Measurements from ENCODE around the gene MBL2. TPM values are rescaled to one million over a fixed set of nuclear protein-coding genes. Genes with fewer than 3 reads are reported as not detected.

Gene MBL2
- total and polyA plus RNA-seq, 10 of the 15 experiments (the other 5 are each of a cell fraction or from before 2014, with no cell fraction given): not detected

DNA sequence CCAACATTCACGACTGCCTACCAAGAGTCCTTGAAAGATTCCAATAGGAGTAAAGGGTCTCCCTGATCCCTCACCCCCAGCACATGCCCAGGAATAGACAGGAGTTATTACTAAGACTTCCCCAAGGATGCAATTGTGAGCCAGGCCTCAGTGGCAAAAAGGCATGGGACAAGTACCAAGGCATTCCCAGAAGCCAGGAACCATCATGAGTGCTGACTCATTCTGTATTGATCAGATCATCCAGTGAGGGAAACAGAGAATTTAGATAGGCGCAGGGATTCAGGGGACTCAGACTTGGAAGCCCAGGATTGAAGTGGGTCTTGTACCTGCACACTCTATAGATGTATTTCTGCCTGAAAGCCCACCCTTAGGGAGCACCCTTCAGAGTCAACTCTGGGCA, 21.2 kb downstream of the MBL2 start:
- no TSS peak for BruUV-seq (replicated peaks)
- FAIRE-seq (no peak), ATAC-seq (no peak), DNase-seq (ENCODE audit: low read depth, low spot score) (no peak)
- H3K79me2 ChIP-seq (ENCODE audit: control insufficient read depth, insufficient read depth, low read length): no peaks in the 10 kb centered on the region
- H3K4me2 ChIP-seq (ENCODE audit: control insufficient read depth, insufficient read depth): no peak overlapping the region
- H3K9me3 ChIP-seq (replicated peaks; ENCODE audit: control insufficient read depth, insufficient read depth, low read length): no peaks in the 10 kb centered on the region
- H3K27ac ChIP-seq (ENCODE audit: control insufficient read depth, insufficient read depth): no peak overlapping the region
- ChIA-PET SMC1A (ENCODE audit: uncharacterized antibody, unreplicated experiment) (no interaction called here), CTCF (no interaction called here), RAD21 (ENCODE audit: unreplicated experiment) (no interaction called here), POLR2A (no interaction called here)
- H3K9ac ChIP-seq (ENCODE audit: control insufficient read depth, insufficient read depth, low read length): no peak overlapping the region
- H3K27me3 ChIP-seq (replicated peaks in 1 of 2; ENCODE audit: control insufficient read depth in 2 of 2, insufficient read depth in 2 of 2, low read length in 1 of 2): no peaks in the 10 kb centered on the region
- WGBS (ENCODE audit: insufficient coverage, insufficient replicate concordance, low lambda C conversion rate, missing lambda C conversion rate): 0% methylated on average over 2 of the region's 2 CpGs
- no peak overlapping the region for H2AFZ ChIP-seq (ENCODE audit: control insufficient read depth, low read depth, low read length)
- no peaks in the 10 kb centered on the region for H3K4me1 ChIP-seq (ENCODE audit: control insufficient read depth, insufficient read depth, low read length)
- no peak overlapping the region for H3K4me3 ChIP-seq
- in situ Hi-C loops (cut with MboI): no loop called here
- no peaks in the 10 kb centered on the region for H4K20me1 ChIP-seq (ENCODE audit: control insufficient read depth, insufficient read depth)
- no peaks in the 10 kb centered on the region for H3K36me3 ChIP-seq (ENCODE audit: control insufficient read depth in 2 of 2, insufficient read depth in 2 of 2, low read length in 1 of 2)
- intact Hi-C loops (cut with micrococcal nuclease; ENCODE audit: unreplicated experiment): no loop called here
- TF ChIP-seq STAT3 (IDR thresholded peaks at IDR 0.05; ENCODE audit: low read depth, low read length): no peak
- TF ChIP-seq CBX5 (IDR thresholded peaks at IDR 0.05; ENCODE audit: low read depth): no peak
- no peak for TF ChIP-seq NFYA (IDR thresholded peaks at IDR 0.05; ENCODE audit: borderline replicate concordance, low read depth, low read length)
- no peak for TF ChIP-seq SMARCA5 (IDR thresholded peaks at IDR 0.05)
- no peak for TF ChIP-seq POU2F2 (IDR thresholded peaks at IDR 0.05; ENCODE audit: borderline replicate concordance, low read depth, low read length)
- TF ChIP-seq RBBP5 (conservative IDR thresholded peaks at IDR 0.05): no peak
- no peak for TF ChIP-seq ZBED1 (IDR thresholded peaks at IDR 0.05; ENCODE audit: borderline replicate concordance)
- TF ChIP-seq POLR2A (IDR thresholded peaks at IDR 0.05; ENCODE audit: low read depth, low read length): no peak
- no peak for TF ChIP-seq SRF (IDR thresholded peaks at IDR 0.05; ENCODE audit: low read depth in 2 of 2, low read length in 2 of 2)
- TF ChIP-seq IRF5 (IDR thresholded peaks at IDR 0.05; ENCODE audit: borderline replicate concordance): no peak
- TF ChIP-seq ASH2L (IDR thresholded peaks at IDR 0.05; ENCODE audit: borderline replicate concordance, low read depth): no peak
- TF ChIP-seq ZNF592 (IDR thresholded peaks at IDR 0.05): no peak
- TF ChIP-seq, protein P1, sequence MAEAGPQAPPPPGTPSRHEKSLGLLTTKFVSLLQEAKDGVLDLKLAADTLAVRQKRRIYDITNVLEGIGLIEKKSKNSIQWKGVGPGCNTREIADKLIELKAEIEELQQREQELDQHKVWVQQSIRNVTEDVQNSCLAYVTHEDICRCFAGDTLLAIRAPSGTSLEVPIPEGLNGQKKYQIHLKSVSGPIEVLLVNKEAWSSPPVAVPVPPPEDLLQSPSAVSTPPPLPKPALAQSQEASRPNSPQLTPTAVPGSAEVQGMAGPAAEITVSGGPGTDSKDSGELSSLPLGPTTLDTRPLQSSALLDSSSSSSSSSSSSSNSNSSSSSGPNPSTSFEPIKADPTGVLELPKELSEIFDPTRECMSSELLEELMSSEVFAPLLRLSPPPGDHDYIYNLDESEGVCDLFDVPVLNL (IDR thresholded peaks at IDR 0.05; ENCODE audit: low read depth, low read length): no peak
- TF ChIP-seq ZBTB11 (CRISPR knock-in tag; IDR thresholded peaks at IDR 0.05): no peak
- TF ChIP-seq RELA (IDR thresholded peaks at IDR 0.05; ENCODE audit: borderline replicate concordance, partially characterized antibody): no peak
- TF ChIP-seq NRF1 (conservative IDR thresholded peaks at IDR 0.05; ENCODE audit: low read depth, low read length): no peak
- TF ChIP-seq POLR2AphosphoS2 (IDR thresholded peaks at IDR 0.05; ENCODE audit: low read depth, low read length): no peak

Measured in GM12878 (cell line).